ENCODE data around the gene USP36. TPM values are rescaled to one million over a fixed set of nuclear protein-coding genes. Genes with fewer than 3 reads are reported as not detected.

The USP36 gene
- total and polyA plus RNA-seq, 9 of the 15 experiments (the other 6 are each of a cell fraction or from before 2014, with no cell fraction given), result 6.4 to 72.8 (median 22.5) TPM

- no peak for TF ChIP-seq PHTF2 (CRISPR knock-in tag; IDR thresholded peaks at IDR 0.05)
- peak; percentile 67 for TF ChIP-seq RAD51 (IDR thresholded peaks at IDR 0.05; ENCODE audit: borderline replicate concordance, low read depth)
- no peak for TF ChIP-seq KHSRP (IDR thresholded peaks at IDR 0.05)
- TF ChIP-seq RCOR1 (IDR thresholded peaks at IDR 0.05; ENCODE audit: borderline replicate concordance in 1 of 2, low read depth in 2 of 2, low read length in 2 of 2), result peak in 1 of 2 experiments; percentile 68; a peak in 2 of 4 replicates
- peak in 1 of 2 experiments; percentile 39; a peak in 1 of 4 replicates for TF ChIP-seq NRF1 (conservative IDR thresholded peaks at IDR 0.05 in 1 of 2, IDR thresholded peaks at IDR 0.05 in 1 of 2)
- TF ChIP-seq GABPA (tag; conservative IDR thresholded peaks at IDR 0.05; ENCODE audit: low read depth), result peak; percentile 42
- no peak for TF ChIP-seq PHB2 (IDR thresholded peaks at IDR 0.05; ENCODE audit: low read depth)
- no peak for TF ChIP-seq ZNF212 (CRISPR knock-in tag; IDR thresholded peaks at IDR 0.05)
- TF ChIP-seq MAFK (IDR thresholded peaks at IDR 0.05; ENCODE audit: low read length), result 0 out of 2 replicates have a peak, but pooled peaks have one; percentile 8
- TF ChIP-seq, protein P1, sequence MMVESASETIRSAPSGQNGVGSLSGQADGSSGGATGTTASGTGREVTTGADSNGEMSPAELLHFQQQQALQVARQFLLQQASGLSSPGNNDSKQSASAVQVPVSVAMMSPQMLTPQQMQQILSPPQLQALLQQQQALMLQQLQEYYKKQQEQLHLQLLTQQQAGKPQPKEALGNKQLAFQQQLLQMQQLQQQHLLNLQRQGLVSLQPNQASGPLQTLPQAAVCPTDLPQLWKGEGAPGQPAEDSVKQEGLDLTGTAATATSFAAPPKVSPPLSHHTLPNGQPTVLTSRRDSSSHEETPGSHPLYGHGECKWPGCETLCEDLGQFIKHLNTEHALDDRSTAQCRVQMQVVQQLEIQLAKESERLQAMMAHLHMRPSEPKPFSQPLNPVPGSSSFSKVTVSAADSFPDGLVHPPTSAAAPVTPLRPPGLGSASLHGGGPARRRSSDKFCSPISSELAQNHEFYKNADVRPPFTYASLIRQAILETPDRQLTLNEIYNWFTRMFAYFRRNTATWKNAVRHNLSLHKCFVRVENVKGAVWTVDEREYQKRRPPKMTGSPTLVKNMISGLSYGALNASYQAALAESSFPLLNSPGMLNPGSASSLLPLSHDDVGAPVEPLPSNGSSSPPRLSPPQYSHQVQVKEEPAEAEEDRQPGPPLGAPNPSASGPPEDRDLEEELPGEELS (CRISPR knock-in tag; IDR thresholded peaks at IDR 0.05; ENCODE audit: borderline replicate concordance), result no peak
- no peak for TF ChIP-seq ZNF785 (CRISPR knock-in tag; IDR thresholded peaks at IDR 0.05)
- TF ChIP-seq ESRRA (IDR thresholded peaks at IDR 0.05; ENCODE audit: borderline replicate concordance, low read depth), result peak; percentile 72; the same call in 1 of the 2 replicates
- TF ChIP-seq C11orf30 (IDR thresholded peaks at IDR 0.05; ENCODE audit: low read depth), result no peak
- TF ChIP-seq CAMTA2 (CRISPR knock-in tag; conservative IDR thresholded peaks at IDR 0.05), result no peak
- no peak for TF ChIP-seq CUX1 (CRISPR knock-in tag; IDR thresholded peaks at IDR 0.05)
- TF ChIP-seq TFAP4 (CRISPR knock-in tag; IDR thresholded peaks at IDR 0.05; ENCODE audit: borderline replicate concordance), result peak; percentile 82
- TF ChIP-seq NFE2 (IDR thresholded peaks at IDR 0.05; ENCODE audit: low read depth), result no peak
- TF ChIP-seq LEF1 (IDR thresholded peaks at IDR 0.05), result no peak; the same call in 1 of the 2 replicates
- peak; percentile 25 for TF ChIP-seq MEIS2 (IDR thresholded peaks at IDR 0.05; ENCODE audit: partially characterized antibody)
- 0 out of 4 replicates have a peak, but pooled peaks of 1 of the 2 experiments have one; percentile 21 for TF ChIP-seq MAZ (CRISPR knock-in tag; conservative IDR thresholded peaks at IDR 0.05 in 1 of 2, IDR thresholded peaks at IDR 0.05 in 1 of 2)
- 0 out of 2 replicates have a peak, but pooled peaks have one; percentile 31 for TF ChIP-seq FOXK1 (CRISPR knock-in tag; IDR thresholded peaks at IDR 0.05; ENCODE audit: borderline replicate concordance)
- peak; percentile 42; the same call in 1 of the 2 replicates for TF ChIP-seq EP300 (IDR thresholded peaks at IDR 0.05; ENCODE audit: low read length)
Observed at GRCh38 chr17:78748730-78749317, 91.8 kb downstream of the USP36 start (continued).

All from K562 (cell line).